ENCODE measurements around the gene TNIK.

The TNIK gene

DNA sequence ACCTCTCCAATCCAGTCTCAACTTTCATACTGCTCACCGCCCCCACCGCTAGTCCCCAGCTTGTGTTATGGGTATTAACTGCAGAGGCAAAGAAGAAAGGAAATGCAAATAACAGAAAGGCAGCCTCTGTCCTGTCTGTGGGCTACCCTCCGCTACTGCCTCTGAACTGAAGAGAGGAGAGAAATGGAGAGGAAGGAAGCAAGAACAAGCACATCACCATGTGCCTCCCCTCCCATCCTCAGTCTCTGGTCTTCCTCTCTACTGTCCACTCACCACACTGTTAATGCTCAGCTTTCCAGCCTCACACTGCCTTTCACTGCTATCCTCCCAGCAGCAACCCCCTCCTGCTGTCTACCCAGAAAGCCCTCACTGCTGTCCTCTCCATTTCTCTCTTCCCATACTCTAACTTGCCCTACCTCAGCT lies 294.7 kb downstream of the TNIK start:
- Histone ChIP-seq H3K4me1 (ENCODE audit: insufficient read depth, insufficient read length) (peaks cover 6% of the 10 kb centered on the region), H3K36me3 (ENCODE audit: insufficient read depth, insufficient read length, low read length) (no peaks in the 10 kb centered on the region), H3K9ac (ENCODE audit: insufficient read length, low read depth) (no peak overlapping the region), H3K27me3 (ENCODE audit: insufficient read depth, insufficient read length) (no peaks in the 10 kb centered on the region), H3K9me3 (ENCODE audit: insufficient read depth, low read length) (peaks cover 33% of the 10 kb centered on the region), H3K4me3 (ENCODE audit: insufficient read length, low read depth) (no peak overlapping the region)
- peak; percentile 60 for DNase-seq (ENCODE audit: low read depth, low spot score)
- TF ChIP-seq ZNF274 (IDR thresholded peaks at IDR 0.05; ENCODE audit: low read depth, low read length) (no peak), YY1 (IDR thresholded peaks at IDR 0.05; ENCODE audit: insufficient read depth, insufficient read length) (no peak), SUZ12 (IDR thresholded peaks at IDR 0.05; ENCODE audit: extremely low read depth, insufficient read depth, insufficient read length) (no peak)

DNA sequence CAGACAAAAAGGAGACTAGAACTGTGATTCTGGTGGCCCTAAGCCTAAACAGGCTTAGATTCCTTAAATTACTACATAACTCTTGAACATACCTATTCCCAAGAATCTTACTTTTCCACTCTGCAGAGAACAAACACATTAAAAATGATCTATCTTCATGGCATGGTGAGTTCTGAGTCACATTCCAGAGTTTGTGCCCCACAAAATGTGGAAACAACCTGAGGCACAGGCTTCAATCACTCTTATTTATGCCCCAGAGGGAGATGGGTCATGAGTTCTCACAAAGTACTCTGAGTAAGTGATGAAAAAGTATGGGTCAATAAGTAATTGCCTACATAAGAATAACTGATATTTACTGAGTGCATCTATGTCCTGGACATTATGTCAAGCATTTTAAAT lies 296.1 kb downstream of the TNIK start:
- peaks cover 6% of the 10 kb centered on the region for H3K4me1 ChIP-seq (ENCODE audit: insufficient read depth, insufficient read length)
- TF ChIP-seq SUZ12 (IDR thresholded peaks at IDR 0.05; ENCODE audit: extremely low read depth, insufficient read depth, insufficient read length): no peak
- H3K9me3 ChIP-seq (ENCODE audit: insufficient read depth, low read length): peaks cover 33% of the 10 kb centered on the region
- no peak for DNase-seq (ENCODE audit: low read depth, low spot score)
- H3K27me3 ChIP-seq (ENCODE audit: insufficient read depth, insufficient read length): no peaks in the 10 kb centered on the region
- H3K36me3 ChIP-seq (ENCODE audit: insufficient read depth, insufficient read length, low read length): no peaks in the 10 kb centered on the region
- no peak overlapping the region for H3K4me3 ChIP-seq (ENCODE audit: insufficient read length, low read depth)
- H3K9ac ChIP-seq (ENCODE audit: insufficient read length, low read depth): no peak overlapping the region

DNA sequence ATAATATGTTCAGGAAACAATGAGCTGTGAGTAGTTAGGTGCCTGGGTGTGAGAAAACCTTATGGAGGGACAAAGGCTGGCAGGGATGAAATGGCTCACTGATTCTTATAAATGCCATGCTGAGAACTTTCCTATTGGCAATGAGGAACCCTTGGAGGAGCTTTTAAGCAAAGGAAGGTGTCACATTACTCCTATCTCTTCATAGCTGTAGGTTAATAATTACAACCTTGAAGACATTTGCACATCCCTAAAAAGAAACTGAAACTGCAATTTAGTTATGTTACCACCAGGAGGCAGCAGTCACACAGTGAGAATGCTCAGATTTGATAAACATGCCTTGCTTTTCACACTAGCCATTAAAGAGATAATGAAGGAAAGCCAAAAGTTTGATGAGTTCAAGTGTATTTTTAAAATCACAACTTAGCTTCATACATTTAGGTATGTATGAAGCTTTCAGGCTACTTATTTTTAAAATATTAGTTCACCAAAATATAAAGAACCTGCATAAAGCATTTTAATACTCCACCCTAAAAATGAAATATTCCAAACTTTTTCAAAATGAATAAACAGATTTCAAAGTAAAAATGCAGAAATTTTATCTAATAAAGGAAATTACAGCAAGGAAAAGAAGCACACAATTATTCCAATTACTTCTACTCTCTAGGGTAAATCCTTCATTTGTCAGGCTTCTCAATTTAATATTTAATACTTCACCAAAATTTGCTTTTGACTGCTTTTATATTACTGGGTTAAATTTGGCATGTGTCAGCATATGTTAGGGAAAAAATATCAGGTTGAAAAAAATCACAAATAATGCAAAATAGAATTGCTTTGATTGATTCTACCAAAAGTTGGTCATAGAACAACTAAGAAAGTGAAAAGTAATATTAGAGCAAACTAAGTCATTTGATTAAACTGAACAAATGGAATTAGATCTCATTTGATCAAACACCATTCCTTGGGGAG lies 296.8 kb downstream of the TNIK start:
- Histone ChIP-seq H3K27me3 (ENCODE audit: insufficient read depth, insufficient read length) (no peaks in the 10 kb centered on the region), H3K9ac (ENCODE audit: insufficient read length, low read depth) (no peak overlapping the region), H3K9me3 (ENCODE audit: insufficient read depth, low read length) (peaks cover 33% of the 10 kb centered on the region), H3K36me3 (ENCODE audit: insufficient read depth, insufficient read length, low read length) (no peaks in the 10 kb centered on the region), H3K4me3 (ENCODE audit: insufficient read length, low read depth) (no peak overlapping the region), H3K4me1 (ENCODE audit: insufficient read depth, insufficient read length) (peaks cover 6% of the 10 kb centered on the region)
- no peak for DNase-seq (ENCODE audit: low read depth, low spot score)
- no peak for TF ChIP-seq SUZ12 (IDR thresholded peaks at IDR 0.05; ENCODE audit: extremely low read depth, insufficient read depth, insufficient read length)

DNA sequence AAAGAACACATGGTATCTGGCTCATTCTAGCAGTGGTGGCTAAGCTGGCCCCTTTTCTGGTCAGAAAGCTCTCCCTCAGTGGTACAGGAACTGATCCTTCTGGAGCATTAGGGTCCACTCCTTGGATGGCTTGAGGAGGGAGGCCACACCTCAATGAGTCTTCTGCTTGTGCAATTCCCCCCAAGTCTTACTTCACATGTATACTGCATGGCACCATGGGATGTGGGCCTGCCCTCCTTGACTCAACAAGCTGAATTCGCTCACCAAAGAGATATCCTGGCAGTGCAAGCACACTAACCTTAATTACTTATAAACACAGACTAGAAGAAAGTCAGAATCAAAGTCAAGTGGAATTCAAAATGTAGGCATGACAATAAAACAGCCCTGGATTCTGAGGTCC lies 299.9 kb downstream of the TNIK start:
- Histone ChIP-seq H3K27me3 (ENCODE audit: insufficient read depth, insufficient read length) (peaks cover 5% of the 10 kb centered on the region), H3K9me3 (ENCODE audit: insufficient read depth, low read length) (peaks cover 33% of the 10 kb centered on the region), H3K4me1 (ENCODE audit: insufficient read depth, insufficient read length) (peaks cover under 1% of the 10 kb centered on the region), H3K4me3 (ENCODE audit: insufficient read length, low read depth) (no peak overlapping the region), H3K36me3 (ENCODE audit: insufficient read depth, insufficient read length, low read length) (no peaks in the 10 kb centered on the region), H3K9ac (ENCODE audit: insufficient read length, low read depth) (no peak overlapping the region)
- TF ChIP-seq YY1 (IDR thresholded peaks at IDR 0.05; ENCODE audit: insufficient read depth, insufficient read length) (no peak), SUZ12 (IDR thresholded peaks at IDR 0.05; ENCODE audit: extremely low read depth, insufficient read depth, insufficient read length) (no peak), ZNF274 (IDR thresholded peaks at IDR 0.05; ENCODE audit: low read depth, low read length) (no peak)
- no peak for DNase-seq (ENCODE audit: low read depth, low spot score)

DNA sequence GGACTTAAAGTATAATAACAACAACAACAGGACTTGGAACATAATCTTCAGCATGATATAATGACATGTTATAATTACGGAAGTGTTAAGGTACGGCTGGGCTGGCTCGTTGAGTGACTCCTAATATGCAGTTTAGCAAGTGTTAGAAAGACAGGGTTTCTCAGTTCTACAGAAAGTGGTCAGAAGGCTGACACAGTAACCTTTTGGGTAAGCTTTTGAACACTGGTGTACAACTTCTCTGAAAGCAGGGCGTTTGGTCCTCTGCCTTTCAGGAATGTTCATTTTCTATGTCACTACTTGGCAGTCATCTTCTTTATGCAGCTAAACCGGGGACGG lies 300.4 kb downstream of the TNIK start:
- Histone ChIP-seq H3K4me1 (ENCODE audit: insufficient read depth, insufficient read length) (no peaks in the 10 kb centered on the region), H3K27me3 (ENCODE audit: insufficient read depth, insufficient read length) (peaks cover 5% of the 10 kb centered on the region), H3K4me3 (ENCODE audit: insufficient read length, low read depth) (no peak overlapping the region), H3K36me3 (ENCODE audit: insufficient read depth, insufficient read length, low read length) (no peaks in the 10 kb centered on the region), H3K9ac (ENCODE audit: insufficient read length, low read depth) (no peak overlapping the region), H3K9me3 (ENCODE audit: insufficient read depth, low read length) (peaks cover 30% of the 10 kb centered on the region)
- TF ChIP-seq ZNF274 (IDR thresholded peaks at IDR 0.05; ENCODE audit: low read depth, low read length): no peak
- TF ChIP-seq SUZ12 (IDR thresholded peaks at IDR 0.05; ENCODE audit: extremely low read depth, insufficient read depth, insufficient read length): no peak
- no peak for TF ChIP-seq YY1 (IDR thresholded peaks at IDR 0.05; ENCODE audit: insufficient read depth, insufficient read length)
- no peak for DNase-seq (ENCODE audit: low read depth, low spot score)

DNA sequence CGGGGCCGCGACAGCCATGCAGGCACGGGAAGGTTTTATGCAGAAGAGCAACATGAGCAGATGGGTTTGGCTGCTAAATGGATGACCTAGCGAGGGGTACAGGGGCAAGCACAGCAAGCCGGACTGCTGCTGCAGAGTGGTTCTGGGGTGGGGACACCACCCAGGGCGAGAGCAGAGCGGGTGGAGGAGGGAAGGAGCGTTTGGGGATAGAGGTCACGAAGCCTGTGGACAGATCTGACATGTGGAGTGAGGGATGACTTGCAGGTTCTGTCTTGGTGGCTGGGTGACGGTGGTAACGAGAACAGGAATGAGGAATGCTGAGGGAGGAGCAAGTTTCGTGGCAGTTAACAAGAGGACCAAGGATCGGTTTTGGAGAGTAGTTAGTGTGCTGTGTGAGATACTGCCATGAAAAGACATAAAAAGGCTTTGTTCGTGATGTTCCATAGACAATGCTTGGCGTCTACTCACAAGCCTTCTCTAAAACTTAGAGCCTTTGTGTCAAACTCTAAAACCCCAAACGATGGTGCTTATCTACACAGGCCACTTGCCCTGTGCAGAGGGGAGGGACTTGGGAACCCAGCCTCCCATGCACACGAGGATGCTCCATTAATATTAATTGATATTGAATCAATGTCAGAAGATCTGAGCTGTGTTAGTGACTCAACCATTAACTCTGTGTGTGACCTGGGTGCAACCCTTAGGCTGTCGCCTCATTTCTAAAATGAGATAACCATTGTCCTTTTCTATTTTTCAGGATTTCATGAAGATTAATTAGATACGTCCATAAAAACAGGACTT lies 301.0 kb downstream of the TNIK start:
- Histone ChIP-seq H3K4me1 (ENCODE audit: insufficient read depth, insufficient read length) (no peaks in the 10 kb centered on the region), H3K9me3 (ENCODE audit: insufficient read depth, low read length) (peaks cover 27% of the 10 kb centered on the region), H3K4me3 (ENCODE audit: insufficient read length, low read depth) (no peak overlapping the region), H3K27me3 (ENCODE audit: insufficient read depth, insufficient read length) (peaks cover 5% of the 10 kb centered on the region), H3K9ac (ENCODE audit: insufficient read length, low read depth) (no peak overlapping the region), H3K36me3 (ENCODE audit: insufficient read depth, insufficient read length, low read length) (no peaks in the 10 kb centered on the region)
- no peak for DNase-seq (ENCODE audit: low read depth, low spot score)
- TF ChIP-seq SUZ12 (IDR thresholded peaks at IDR 0.05; ENCODE audit: extremely low read depth, insufficient read depth, insufficient read length): no peak
- TF ChIP-seq ZNF274 (IDR thresholded peaks at IDR 0.05; ENCODE audit: low read depth, low read length): no peak
- no peak for TF ChIP-seq YY1 (IDR thresholded peaks at IDR 0.05; ENCODE audit: insufficient read depth, insufficient read length)

DNA sequence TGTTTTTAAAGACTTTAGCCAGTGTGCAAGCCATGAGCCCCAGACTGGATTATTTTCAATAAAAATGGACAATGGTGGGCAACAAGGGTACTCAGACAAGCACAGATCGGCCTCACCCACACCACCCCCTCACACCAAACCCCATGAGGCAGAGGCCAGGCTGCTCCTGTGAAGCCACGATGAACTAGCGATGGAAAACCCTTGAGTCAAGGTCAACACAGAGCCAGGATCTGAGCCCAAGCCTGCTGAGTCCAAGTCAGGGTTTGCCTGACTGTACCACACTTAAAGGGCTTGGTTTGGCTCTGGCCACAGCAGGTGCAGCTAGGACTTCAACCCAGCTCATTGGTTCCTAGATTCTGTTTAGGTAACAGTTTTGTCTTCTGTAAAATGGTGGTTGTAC lies 302.2 kb downstream of the TNIK start:
- TF ChIP-seq ZNF274 (IDR thresholded peaks at IDR 0.05; ENCODE audit: low read depth, low read length) (no peak), SUZ12 (IDR thresholded peaks at IDR 0.05; ENCODE audit: extremely low read depth, insufficient read depth, insufficient read length) (no peak), YY1 (IDR thresholded peaks at IDR 0.05; ENCODE audit: insufficient read depth, insufficient read length) (no peak)
- peaks cover 15% of the 10 kb centered on the region for H3K9me3 ChIP-seq (ENCODE audit: insufficient read depth, low read length)
- no peak overlapping the region for H3K9ac ChIP-seq (ENCODE audit: insufficient read length, low read depth)
- H3K4me1 ChIP-seq (ENCODE audit: insufficient read depth, insufficient read length): no peaks in the 10 kb centered on the region
- no peaks in the 10 kb centered on the region for H3K36me3 ChIP-seq (ENCODE audit: insufficient read depth, insufficient read length, low read length)
- peaks cover 5% of the 10 kb centered on the region for H3K27me3 ChIP-seq (ENCODE audit: insufficient read depth, insufficient read length)
- no peak overlapping the region for H3K4me3 ChIP-seq (ENCODE audit: insufficient read length, low read depth)
- DNase-seq (ENCODE audit: low read depth, low spot score): no peak
